Ishikawa (cell line): ENCODE measurements around the gene PSMB11.

ENCODE experiments used
- CEBPB ChIP-seq: IDR thresholded peaks from 2 replicates; pipeline ENCODE4 v1.6.1; 2012
- EGR1 ChIP-seq: IDR thresholded peaks from 2 replicates; pipeline ENCODE4 v1.6.1; 2012
- RAD21 ChIP-seq: IDR thresholded peaks from 2 replicates; pipeline ENCODE4 v1.6.1; 2012; ENCODE audit warnings: low read depth
- TAF1 ChIP-seq: IDR thresholded peaks from 2 replicates; pipeline ENCODE4 v1.6.1; 2012; ENCODE audit warnings: low read depth, mild to moderate bottlenecking
- TEAD4 ChIP-seq: IDR thresholded peaks from 2 replicates; pipeline ENCODE4 v1.6.1; 2012
- USF1 ChIP-seq: IDR thresholded peaks from 2 replicates; pipeline ENCODE4 v1.6.1; 2012
- TF ChIP-seq, protein P1 (sequence below): IDR thresholded peaks from 2 replicates; pipeline ENCODE4 v1.6.1; 2012; ENCODE audit warnings: low read depth, mild to moderate bottlenecking

DNA sequence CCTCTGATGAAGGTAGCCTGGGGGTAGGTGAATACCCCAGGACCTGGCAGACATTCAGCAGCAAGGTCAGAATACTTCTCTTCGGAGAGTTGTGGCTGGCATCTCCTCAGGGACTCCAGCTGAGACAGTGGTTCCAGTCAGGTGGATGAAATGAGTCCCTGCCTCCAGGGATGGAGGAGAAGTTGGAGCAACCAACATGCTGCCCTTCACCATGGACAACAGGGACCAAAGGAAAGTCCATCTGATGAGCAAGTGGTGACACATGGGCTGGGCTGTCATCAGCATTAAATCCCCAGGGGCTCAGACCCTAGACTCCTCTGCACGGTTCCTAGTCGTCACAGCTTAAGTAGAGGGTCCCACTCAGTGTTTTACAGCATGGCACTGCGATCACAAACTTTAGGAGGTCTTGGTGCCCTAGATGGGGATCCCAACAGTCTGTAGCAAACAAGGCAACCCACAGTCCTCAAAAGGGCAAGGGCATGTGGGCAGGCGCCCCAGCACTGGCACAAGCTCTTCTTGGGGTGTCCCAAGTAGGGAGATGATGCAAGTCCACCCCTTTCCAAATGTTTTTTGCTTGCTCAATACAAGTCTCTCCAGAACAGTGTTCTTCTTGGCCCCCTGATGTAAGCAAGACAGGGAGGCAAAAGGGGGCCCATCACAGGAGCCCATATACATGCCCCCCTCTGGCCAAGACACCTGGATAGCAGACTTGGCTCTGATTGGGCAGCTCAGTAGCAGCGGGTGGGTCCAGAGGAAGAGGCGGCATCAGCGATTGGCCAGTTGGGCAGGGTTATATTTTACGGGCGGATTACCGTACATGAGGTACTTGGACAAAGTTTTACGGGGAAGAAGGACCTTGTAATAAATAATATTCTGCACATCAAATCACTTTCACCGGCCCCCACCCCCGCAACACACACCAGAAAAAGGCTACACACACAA, 26.1 kb downstream of the PSMB11 start:
- TF ChIP-seq CEBPB (no peak), USF1 (no peak), RAD21 (no peak), TEAD4 (no peak), EGR1 (no peak), TAF1 (no peak)
- TF ChIP-seq, protein P1, sequence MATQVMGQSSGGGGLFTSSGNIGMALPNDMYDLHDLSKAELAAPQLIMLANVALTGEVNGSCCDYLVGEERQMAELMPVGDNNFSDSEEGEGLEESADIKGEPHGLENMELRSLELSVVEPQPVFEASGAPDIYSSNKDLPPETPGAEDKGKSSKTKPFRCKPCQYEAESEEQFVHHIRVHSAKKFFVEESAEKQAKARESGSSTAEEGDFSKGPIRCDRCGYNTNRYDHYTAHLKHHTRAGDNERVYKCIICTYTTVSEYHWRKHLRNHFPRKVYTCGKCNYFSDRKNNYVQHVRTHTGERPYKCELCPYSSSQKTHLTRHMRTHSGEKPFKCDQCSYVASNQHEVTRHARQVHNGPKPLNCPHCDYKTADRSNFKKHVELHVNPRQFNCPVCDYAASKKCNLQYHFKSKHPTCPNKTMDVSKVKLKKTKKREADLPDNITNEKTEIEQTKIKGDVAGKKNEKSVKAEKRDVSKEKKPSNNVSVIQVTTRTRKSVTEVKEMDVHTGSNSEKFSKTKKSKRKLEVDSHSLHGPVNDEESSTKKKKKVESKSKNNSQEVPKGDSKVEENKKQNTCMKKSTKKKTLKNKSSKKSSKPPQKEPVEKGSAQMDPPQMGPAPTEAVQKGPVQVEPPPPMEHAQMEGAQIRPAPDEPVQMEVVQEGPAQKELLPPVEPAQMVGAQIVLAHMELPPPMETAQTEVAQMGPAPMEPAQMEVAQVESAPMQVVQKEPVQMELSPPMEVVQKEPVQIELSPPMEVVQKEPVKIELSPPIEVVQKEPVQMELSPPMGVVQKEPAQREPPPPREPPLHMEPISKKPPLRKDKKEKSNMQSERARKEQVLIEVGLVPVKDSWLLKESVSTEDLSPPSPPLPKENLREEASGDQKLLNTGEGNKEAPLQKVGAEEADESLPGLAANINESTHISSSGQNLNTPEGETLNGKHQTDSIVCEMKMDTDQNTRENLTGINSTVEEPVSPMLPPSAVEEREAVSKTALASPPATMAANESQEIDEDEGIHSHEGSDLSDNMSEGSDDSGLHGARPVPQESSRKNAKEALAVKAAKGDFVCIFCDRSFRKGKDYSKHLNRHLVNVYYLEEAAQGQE, result no peak
